Measurements from ENCODE around the gene SNAP25.

SNAP25 gene

DNA sequence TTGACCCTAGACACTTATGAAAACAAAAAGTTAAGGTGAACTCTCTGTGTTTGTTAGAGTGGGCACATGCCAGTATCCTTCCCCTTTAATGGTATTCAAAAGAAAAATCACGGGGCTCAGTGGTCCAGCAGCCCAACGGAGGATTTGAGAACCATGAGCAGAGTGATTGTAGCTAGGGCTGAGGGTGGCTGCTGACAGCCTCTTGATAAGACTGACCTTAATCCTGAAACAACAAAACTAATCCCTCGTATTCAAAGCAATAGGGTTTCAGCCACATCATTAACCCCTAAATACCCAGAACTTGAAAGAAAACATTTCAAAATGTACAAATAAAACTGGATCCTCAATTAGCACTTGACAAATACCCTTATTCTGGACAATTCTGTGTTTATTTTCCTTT lies 95.1 kb downstream of the SNAP25 start:
- Histone ChIP-seq H3K36me3 (ENCODE audit: control insufficient read depth, insufficient read depth, low read length) (no peaks in the 10 kb centered on the region), H3K9me3 (ENCODE audit: control insufficient read depth, insufficient read depth, low read length) (peaks cover 9% of the 10 kb centered on the region), H3K4me3 (ENCODE audit: low read depth, low read length) (no peak overlapping the region), H3K9ac (ENCODE audit: low read depth, low read length) (no peak overlapping the region), H3K4me1 (ENCODE audit: control insufficient read depth, insufficient read depth, low read length) (peaks cover 19% of the 10 kb centered on the region), H3K27me3 (ENCODE audit: control insufficient read depth, insufficient read depth, low read length) (no peaks in the 10 kb centered on the region)

- Histone ChIP-seq H3K9me3 (ENCODE audit: control insufficient read depth, insufficient read depth, low read length) (peaks cover 9% of the 10 kb centered on the region), H3K9ac (ENCODE audit: low read depth, low read length) (no peak overlapping the region), H3K36me3 (ENCODE audit: control insufficient read depth, insufficient read depth, low read length) (no peaks in the 10 kb centered on the region), H3K4me1 (ENCODE audit: control insufficient read depth, insufficient read depth, low read length) (peaks cover 19% of the 10 kb centered on the region), H3K27me3 (ENCODE audit: control insufficient read depth, insufficient read depth, low read length) (no peaks in the 10 kb centered on the region), H3K4me3 (ENCODE audit: low read depth, low read length) (no peak overlapping the region)
Observed at GRCh38 chr20:10314198-10314597, 95.6 kb downstream of the SNAP25 start.

DNA sequence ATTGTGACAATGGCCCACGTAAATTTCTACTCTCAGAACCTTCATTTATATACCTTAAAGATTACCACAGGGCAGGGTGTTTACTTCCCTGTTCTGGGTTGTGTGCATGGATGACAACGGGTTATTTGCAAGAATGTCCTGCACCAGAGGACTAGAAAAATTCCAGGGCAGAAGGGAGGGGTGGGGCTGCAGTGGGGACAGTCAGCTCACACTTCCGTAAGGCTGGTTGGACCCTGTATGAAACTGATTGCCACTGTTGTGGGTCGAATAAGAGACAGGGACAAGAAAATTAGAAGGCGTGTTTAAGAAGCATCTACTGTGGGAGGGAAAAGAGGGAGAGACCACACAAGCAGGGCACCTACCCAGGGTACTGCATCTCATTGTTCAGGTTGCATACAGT lies 96.5 kb downstream of the SNAP25 start:
- Histone ChIP-seq H3K9me3 (ENCODE audit: control insufficient read depth, insufficient read depth, low read length) (peaks cover 9% of the 10 kb centered on the region), H3K4me1 (ENCODE audit: control insufficient read depth, insufficient read depth, low read length) (peaks cover 19% of the 10 kb centered on the region), H3K9ac (ENCODE audit: low read depth, low read length) (no peak overlapping the region), H3K36me3 (ENCODE audit: control insufficient read depth, insufficient read depth, low read length) (no peaks in the 10 kb centered on the region), H3K4me3 (ENCODE audit: low read depth, low read length) (no peak overlapping the region), H3K27me3 (ENCODE audit: control insufficient read depth, insufficient read depth, low read length) (no peaks in the 10 kb centered on the region)

- Histone ChIP-seq H3K4me1 (ENCODE audit: control insufficient read depth, insufficient read depth, low read length) (peaks cover 19% of the 10 kb centered on the region), H3K9me3 (ENCODE audit: control insufficient read depth, insufficient read depth, low read length) (peaks cover 9% of the 10 kb centered on the region), H3K9ac (ENCODE audit: low read depth, low read length) (no peak overlapping the region), H3K27me3 (ENCODE audit: control insufficient read depth, insufficient read depth, low read length) (no peaks in the 10 kb centered on the region), H3K4me3 (ENCODE audit: low read depth, low read length) (no peak overlapping the region), H3K36me3 (ENCODE audit: control insufficient read depth, insufficient read depth, low read length) (no peaks in the 10 kb centered on the region)
Observed at GRCh38 chr20:10316582-10316981, 98.0 kb downstream of the SNAP25 start.

DNA sequence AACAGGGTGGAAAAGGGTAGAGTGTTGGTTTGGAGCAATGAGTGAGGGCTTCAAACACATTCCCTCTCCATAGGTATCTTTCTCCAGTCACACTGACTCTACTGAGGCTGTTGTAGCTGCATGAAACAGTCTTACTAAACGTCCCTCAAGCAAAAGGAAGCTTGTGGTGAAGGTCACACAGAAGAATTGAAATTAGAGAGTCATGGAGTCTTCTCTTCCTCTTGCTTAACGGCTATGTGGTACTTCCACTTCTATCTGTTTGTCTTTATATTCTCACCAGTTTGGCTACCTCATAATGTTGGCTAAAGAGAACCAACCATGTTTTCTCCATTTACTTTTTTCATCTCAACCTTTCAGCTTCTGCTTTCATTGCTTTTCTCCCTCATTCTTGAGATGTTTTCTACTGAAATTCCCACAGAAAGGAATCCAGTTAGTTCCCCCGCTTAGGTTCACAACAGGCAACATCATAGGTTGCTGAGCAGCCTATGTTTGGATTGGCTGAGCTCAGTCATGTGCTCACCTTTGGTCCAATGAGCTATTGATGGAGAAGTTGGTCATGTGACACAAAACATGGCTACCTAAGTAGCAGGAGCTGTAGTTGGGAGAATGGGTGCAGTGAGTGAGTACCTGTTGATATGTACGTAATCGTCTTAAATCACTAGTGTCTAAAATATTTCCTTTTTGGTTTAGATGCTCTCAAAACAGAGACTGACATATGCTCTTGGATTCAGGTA lies 99.8 kb downstream of the SNAP25 start:
- Histone ChIP-seq H3K27me3 (ENCODE audit: control insufficient read depth, insufficient read depth, low read length) (no peaks in the 10 kb centered on the region), H3K4me1 (ENCODE audit: control insufficient read depth, insufficient read depth, low read length) (peaks cover 21% of the 10 kb centered on the region), H3K4me3 (ENCODE audit: low read depth, low read length) (no peak overlapping the region), H3K9me3 (ENCODE audit: control insufficient read depth, insufficient read depth, low read length) (peaks cover 9% of the 10 kb centered on the region), H3K9ac (ENCODE audit: low read depth, low read length) (no peak overlapping the region), H3K36me3 (ENCODE audit: control insufficient read depth, insufficient read depth, low read length) (no peaks in the 10 kb centered on the region)

GRCh38 chr20:10319855-10320254 lies 101.2 kb downstream of the SNAP25 start:
- Histone ChIP-seq H3K27me3 (ENCODE audit: control insufficient read depth, insufficient read depth, low read length) (no peaks in the 10 kb centered on the region), H3K4me1 (ENCODE audit: control insufficient read depth, insufficient read depth, low read length) (peaks cover 8% of the 10 kb centered on the region), H3K9me3 (ENCODE audit: control insufficient read depth, insufficient read depth, low read length) (peaks cover 9% of the 10 kb centered on the region), H3K9ac (ENCODE audit: low read depth, low read length) (no peak overlapping the region), H3K4me3 (ENCODE audit: low read depth, low read length) (no peak overlapping the region), H3K36me3 (ENCODE audit: control insufficient read depth, insufficient read depth, low read length) (no peaks in the 10 kb centered on the region)

DNA sequence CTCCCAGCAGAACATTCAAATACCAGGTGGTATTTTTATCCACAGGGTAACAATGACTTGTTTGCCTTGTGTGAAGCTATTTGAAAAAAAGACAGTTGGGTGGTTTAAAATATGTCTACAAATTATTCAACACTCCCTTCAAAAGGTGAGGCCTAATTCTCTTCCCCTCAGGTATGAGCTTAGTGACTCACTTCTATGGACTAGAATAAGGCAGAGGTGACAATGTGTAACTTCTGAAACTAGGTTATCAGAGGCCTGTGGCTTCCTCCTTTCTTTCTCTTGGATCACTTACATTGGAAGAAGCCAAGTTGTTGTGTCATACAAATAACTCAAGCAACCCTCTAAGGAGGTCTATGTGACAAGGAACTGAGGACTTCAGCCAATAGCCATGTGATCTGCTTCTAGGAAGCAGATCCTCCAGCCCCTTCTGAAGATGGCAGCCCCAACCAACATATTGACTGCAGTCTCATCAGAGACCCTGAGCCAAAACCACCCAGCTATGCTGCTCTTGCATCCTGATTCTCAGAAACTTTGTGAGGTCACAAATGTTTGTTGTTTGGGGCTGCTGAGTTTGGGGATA lies 102.6 kb downstream of the SNAP25 start:
- Histone ChIP-seq H3K36me3 (ENCODE audit: control insufficient read depth, insufficient read depth, low read length) (no peaks in the 10 kb centered on the region), H3K4me3 (ENCODE audit: low read depth, low read length) (no peak overlapping the region)

DNA sequence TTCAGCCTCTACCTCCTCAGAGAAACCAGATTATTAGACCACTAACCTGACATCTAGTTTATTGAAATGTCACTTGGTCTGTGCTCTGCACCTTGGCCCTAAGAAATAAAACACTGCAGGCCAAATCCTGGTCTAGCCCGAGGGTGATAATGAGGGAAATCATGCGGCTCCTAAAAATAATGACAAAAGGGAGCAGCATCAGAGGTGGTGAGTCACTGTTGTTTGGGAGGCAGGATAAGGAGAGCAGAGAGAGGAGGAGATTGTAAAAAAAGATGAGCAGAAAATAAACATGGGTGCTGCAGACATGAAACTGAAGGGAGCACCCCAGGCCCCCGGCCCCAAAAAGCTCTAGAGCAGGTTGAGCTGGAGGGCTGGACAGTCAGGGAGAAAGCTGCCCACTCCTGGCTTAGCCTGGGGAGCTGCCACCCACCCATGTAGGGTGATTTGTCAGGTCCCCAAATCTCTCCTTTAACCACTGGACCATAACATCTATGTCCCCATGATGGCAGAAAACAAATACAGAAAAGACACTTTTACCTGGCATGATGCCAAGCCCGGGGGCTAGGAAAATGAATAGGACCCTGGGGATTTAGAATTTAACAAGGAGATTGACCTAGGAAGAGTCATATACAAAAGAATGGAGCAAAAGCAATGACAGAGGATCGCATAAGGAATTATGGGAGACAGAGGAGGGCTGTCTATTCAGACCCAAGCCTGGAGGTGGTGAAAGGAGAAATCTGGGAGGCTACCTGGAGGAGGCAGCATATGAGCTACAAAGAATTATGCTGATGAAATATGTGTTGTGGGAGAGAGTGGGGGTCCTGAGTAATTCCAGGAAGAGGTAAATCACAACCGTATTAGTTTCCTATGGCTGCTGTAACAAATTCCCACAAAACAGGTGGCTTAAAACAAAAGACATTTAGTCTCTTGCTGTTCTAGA lies 103.7 kb downstream of the SNAP25 start:
- Histone ChIP-seq H3K4me1 (ENCODE audit: control insufficient read depth, insufficient read depth, low read length) (peaks cover 3% of the 10 kb centered on the region), H3K27me3 (ENCODE audit: control insufficient read depth, insufficient read depth, low read length) (no peaks in the 10 kb centered on the region), H3K36me3 (ENCODE audit: control insufficient read depth, insufficient read depth, low read length) (no peaks in the 10 kb centered on the region), H3K9ac (ENCODE audit: low read depth, low read length) (no peak overlapping the region), H3K4me3 (ENCODE audit: low read depth, low read length) (no peak overlapping the region), H3K9me3 (ENCODE audit: control insufficient read depth, insufficient read depth, low read length) (peaks cover under 1% of the 10 kb centered on the region)

More for the DNA sequence above, 102.6 kb downstream of the SNAP25 start:
- Histone ChIP-seq H3K4me1 (ENCODE audit: control insufficient read depth, insufficient read depth, low read length) (peaks cover 3% of the 10 kb centered on the region), H3K9ac (ENCODE audit: low read depth, low read length) (no peak overlapping the region), H3K9me3 (ENCODE audit: control insufficient read depth, insufficient read depth, low read length) (peaks cover 9% of the 10 kb centered on the region), H3K27me3 (ENCODE audit: control insufficient read depth, insufficient read depth, low read length) (no peaks in the 10 kb centered on the region)

- H3K36me3 ChIP-seq (ENCODE audit: control insufficient read depth, insufficient read depth, low read length), result no peaks in the 10 kb centered on the region
- no peak overlapping the region for H3K4me3 ChIP-seq (ENCODE audit: low read depth, low read length)
- H3K27me3 ChIP-seq (ENCODE audit: control insufficient read depth, insufficient read depth, low read length), result no peaks in the 10 kb centered on the region
- H3K9ac ChIP-seq (ENCODE audit: low read depth, low read length), result no peak overlapping the region
- H3K9me3 ChIP-seq (ENCODE audit: control insufficient read depth, insufficient read depth, low read length), result no peaks in the 10 kb centered on the region
- peaks cover 3% of the 10 kb centered on the region for H3K4me1 ChIP-seq (ENCODE audit: control insufficient read depth, insufficient read depth, low read length)
Observed at GRCh38 chr20:10323729-10324128, 105.1 kb downstream of the SNAP25 start.

DNA sequence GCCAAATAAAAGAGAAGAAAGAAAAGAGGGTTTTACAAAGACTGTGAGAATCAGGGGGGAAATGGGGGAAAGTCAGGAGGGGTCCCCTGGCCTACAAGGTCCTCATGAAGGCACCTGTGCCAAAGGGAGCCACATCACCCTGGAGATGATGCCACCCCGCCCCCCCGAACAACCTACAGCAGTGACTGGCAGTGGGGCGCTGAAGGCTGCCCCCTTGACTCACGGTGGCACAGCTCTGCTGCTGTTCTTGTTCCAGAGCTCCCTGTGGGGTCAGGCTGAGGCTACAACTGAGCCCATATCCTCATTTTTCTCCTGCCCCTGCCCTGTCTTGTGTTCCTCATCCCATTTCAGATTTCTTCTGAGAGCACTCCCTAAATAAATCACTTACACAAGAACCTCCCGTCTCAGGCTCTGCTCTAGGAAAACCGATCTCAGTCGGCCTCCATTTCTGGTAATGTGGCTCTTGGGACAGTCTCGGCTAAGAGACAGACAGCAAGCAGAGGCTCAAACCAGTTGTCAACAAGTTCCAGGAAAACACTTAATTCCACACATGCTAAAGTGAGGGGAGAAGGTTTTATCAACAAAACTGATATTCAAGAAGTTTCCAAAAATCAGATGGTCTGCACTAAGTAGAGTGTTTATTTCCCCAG lies 105.7 kb downstream of the SNAP25 start:
- no peaks in the 10 kb centered on the region for H3K9me3 ChIP-seq (ENCODE audit: control insufficient read depth, insufficient read depth, low read length)
- no peaks in the 10 kb centered on the region for H3K36me3 ChIP-seq (ENCODE audit: control insufficient read depth, insufficient read depth, low read length)
- no peaks in the 10 kb centered on the region for H3K27me3 ChIP-seq (ENCODE audit: control insufficient read depth, insufficient read depth, low read length)
- no peak overlapping the region for H3K4me3 ChIP-seq (ENCODE audit: low read depth, low read length)
- peaks cover 3% of the 10 kb centered on the region for H3K4me1 ChIP-seq (ENCODE audit: control insufficient read depth, insufficient read depth, low read length)
- no peak overlapping the region for H3K9ac ChIP-seq (ENCODE audit: low read depth, low read length)

GRCh38 chr20:10328897-10329255 lies 110.2 kb downstream of the SNAP25 start:
- no peaks in the 10 kb centered on the region for H3K36me3 ChIP-seq (ENCODE audit: control insufficient read depth, insufficient read depth, low read length)
- H3K27me3 ChIP-seq (ENCODE audit: control insufficient read depth, insufficient read depth, low read length), result no peaks in the 10 kb centered on the region
- H3K4me1 ChIP-seq (ENCODE audit: control insufficient read depth, insufficient read depth, low read length), result no peaks in the 10 kb centered on the region
- H3K9ac ChIP-seq (ENCODE audit: low read depth, low read length), result no peak overlapping the region
- H3K4me3 ChIP-seq (ENCODE audit: low read depth, low read length), result no peak overlapping the region
- no peaks in the 10 kb centered on the region for H3K9me3 ChIP-seq (ENCODE audit: control insufficient read depth, insufficient read depth, low read length)

Measured in iPS-15b (cell line).